BJ (cell line): ENCODE data around the gene CDCP2. TPM values are rescaled to one million over a fixed set of nuclear protein-coding genes. Genes with fewer than 3 reads are reported as not detected.

Source experiments
- CTCF ChIA-PET: fragments of 350-600 bp; formaldehyde crosslinking; extraction: SDS; loops from one replicate; lab custom pipeline; 2021; ENCODE audit warnings: antibody characterized with exemption, inconsistent platforms; lab: Yijun Ruan, JAX
- POLR2A ChIA-PET: fragments of 300-600 bp; sonication (Branson Sonifier 250); formaldehyde crosslinking; extraction: SDS; loops from one replicate; lab custom pipeline; 2021; ENCODE audit warnings: antibody characterized with exemption; lab: Charles Lee
- DNase-seq: peaks from one replicate; pipeline ENCODE4 v3.0.0-alpha.2; 2011; ENCODE audit warnings: low read depth
- H3K27me3 ChIP-seq: 2 replicates; pipeline ENCODE4 v1.6.0; 2011; ENCODE audit warnings: low read length; ENCODE audit not compliant: control insufficient read depth, insufficient read depth
- H3K36me3 ChIP-seq: 2 replicates; pipeline ENCODE4 v1.5.1; 2011; ENCODE audit warnings: low read length; ENCODE audit not compliant: control insufficient read depth, insufficient read depth
- H3K4me3 ChIP-seq: 2 replicates; pipeline ENCODE4 v1.5.1; 2011; ENCODE audit warnings: low read depth, mild to moderate bottlenecking, control low read depth, low read length
- polyA plus RNA-seq: library from polyadenylated mRNA; depleted of rRNA; stranded (reverse); fragments of >200 nt; gene quantifications from 2 replicates; pipeline ENCODE4 v1.2.3, GENCODE V29; 2011
- TF ChIP-seq, protein P1 (sequence below): IDR thresholded peaks from 2 replicates; pipeline ENCODE4 v1.5.1; 2011; ENCODE audit warnings: low read depth, mild to moderate bottlenecking, control low read depth, inconsistent platforms, low read length, moderate library complexity; ENCODE audit not compliant: insufficient read depth

The CDCP2 gene
- polyA plus RNA-seq, 1 experiment: not detected

DNA sequence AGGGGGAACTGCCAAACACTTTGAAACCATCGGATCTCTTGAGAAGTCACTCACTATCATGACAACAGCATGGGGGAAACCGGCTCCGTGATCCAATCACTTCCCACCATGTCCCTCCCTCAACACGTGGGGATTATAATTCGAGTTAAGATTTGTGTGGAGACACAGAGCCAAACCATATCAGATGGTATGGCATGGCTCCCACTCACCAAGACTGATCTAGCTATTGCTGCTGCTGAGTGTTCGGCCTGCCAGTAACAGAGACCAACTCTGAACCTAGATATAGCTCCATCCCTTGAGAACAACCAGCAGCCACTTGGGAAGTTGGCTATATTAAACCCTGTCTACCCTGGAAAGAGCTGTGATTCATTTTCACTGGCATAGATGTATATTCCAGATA is 49.4 kb downstream of the CDCP2 start:
- Histone ChIP-seq H3K36me3 (no peaks in the 10 kb centered on the region), H3K4me3 (no peak overlapping the region), H3K27me3 (no peaks in the 10 kb centered on the region)
- ChIA-PET CTCF (interaction anchor here (1.1 to 2.0 kb wide), 3 partner anchors 11 to 386 kb away, joined by 3 to 6 read pairs (median 4); no protein-coding TSS in a partner anchor), POLR2A (no interaction called here)
- no peak for DNase-seq
- TF ChIP-seq, protein P1, sequence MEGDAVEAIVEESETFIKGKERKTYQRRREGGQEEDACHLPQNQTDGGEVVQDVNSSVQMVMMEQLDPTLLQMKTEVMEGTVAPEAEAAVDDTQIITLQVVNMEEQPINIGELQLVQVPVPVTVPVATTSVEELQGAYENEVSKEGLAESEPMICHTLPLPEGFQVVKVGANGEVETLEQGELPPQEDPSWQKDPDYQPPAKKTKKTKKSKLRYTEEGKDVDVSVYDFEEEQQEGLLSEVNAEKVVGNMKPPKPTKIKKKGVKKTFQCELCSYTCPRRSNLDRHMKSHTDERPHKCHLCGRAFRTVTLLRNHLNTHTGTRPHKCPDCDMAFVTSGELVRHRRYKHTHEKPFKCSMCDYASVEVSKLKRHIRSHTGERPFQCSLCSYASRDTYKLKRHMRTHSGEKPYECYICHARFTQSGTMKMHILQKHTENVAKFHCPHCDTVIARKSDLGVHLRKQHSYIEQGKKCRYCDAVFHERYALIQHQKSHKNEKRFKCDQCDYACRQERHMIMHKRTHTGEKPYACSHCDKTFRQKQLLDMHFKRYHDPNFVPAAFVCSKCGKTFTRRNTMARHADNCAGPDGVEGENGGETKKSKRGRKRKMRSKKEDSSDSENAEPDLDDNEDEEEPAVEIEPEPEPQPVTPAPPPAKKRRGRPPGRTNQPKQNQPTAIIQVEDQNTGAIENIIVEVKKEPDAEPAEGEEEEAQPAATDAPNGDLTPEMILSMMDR: no peak

DNA sequence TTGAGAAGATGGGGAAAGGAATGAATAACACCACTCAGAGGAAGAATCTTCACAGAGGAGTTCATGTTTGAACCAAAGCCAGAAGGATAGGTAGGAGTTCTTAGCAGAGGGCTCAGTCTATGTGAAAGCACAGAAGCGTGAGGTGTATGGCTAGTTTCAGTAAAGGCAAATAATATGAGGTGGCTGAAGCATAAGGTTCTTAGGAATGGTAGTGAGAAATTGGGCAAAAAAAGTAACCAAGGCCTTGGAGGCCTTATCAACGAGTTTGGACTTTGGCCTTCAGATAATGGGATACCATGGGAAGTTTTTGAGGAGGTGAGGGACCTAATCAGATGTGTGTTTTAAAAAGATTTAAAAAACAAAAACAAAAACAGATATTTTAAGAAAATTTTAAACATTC is 52.3 kb downstream of the CDCP2 start:
- Histone ChIP-seq H3K36me3 (no peaks in the 10 kb centered on the region; the same call in 1 of the 2 replicates), H3K4me3 (no peak overlapping the region), H3K27me3 (no peaks in the 10 kb centered on the region)
- ChIA-PET CTCF (interaction anchor here (1.2 kb wide), 1 partner anchor 14 kb away, joined by 3 read pairs; no protein-coding TSS in a partner anchor), POLR2A (no interaction called here)
- DNase-seq: no peak
- TF ChIP-seq, protein P1: no peak

DNA sequence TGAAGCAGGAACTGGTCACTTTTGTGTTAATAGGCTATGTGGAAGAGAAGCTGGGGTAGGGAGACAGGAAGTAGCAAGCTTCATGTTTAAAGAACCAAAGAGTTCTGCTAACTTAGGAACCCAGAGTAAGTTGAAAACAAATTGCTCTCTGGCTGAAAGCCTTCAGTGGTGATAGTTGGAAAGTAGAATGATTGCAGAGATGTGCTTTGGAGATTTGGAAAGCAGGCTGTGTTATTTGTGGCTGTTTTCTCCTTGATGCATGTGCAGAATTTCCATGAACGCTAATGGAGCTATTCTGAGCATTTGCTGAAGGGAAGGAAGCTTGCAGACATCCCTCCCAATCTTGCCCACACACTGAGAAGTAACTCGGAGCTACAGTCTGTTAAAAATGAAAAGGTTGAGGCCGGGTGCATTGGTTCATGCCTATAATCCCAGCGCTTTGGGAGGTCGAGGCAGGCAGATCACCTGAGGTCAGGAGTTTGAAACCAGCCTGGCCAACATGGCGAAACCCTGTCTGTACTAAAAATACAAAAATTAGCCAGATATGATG is 53.7 kb downstream of the CDCP2 start:
- H3K36me3 ChIP-seq: no peaks in the 10 kb centered on the region; the same call in 1 of the 2 replicates
- TF ChIP-seq, protein P1: no peak
- DNase-seq: no peak
- no peaks in the 10 kb centered on the region for H3K27me3 ChIP-seq
- ChIA-PET CTCF (interaction anchor here (0.9 to 1.2 kb wide), 4 partner anchors 12 to 390 kb away, joined by 3 read pairs; no protein-coding TSS in a partner anchor), POLR2A (no interaction called here)
- no peak overlapping the region for H3K4me3 ChIP-seq

DNA sequence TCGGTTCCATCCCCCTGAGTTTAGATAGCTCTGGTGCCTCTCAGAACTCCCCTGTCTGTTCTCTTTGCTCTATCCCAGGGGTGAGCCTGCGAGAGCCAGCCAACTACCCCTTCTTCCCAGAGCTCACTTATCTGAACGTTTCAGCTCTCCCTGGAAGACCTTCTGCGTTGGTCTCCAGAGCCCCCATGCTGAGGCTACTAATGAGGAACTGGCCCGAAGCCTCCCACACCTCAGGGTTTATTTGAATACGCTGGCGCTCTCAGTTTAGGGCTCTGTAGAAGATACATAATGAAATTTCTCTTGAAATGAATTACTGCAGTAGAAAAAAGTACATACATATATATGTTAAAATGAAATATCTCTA is 55.9 kb downstream of the CDCP2 start:
- Histone ChIP-seq H3K27me3 (no peaks in the 10 kb centered on the region), H3K4me3 (no peak overlapping the region), H3K36me3 (no peaks in the 10 kb centered on the region; the same call in 1 of the 2 replicates)
- no peak for DNase-seq
- TF ChIP-seq, protein P1: no peak
- ChIA-PET POLR2A (no interaction called here), CTCF (interaction anchor here (1.2 kb wide), 1 partner anchor 15 kb away, joined by 4 read pairs; no protein-coding TSS in a partner anchor)

DNA sequence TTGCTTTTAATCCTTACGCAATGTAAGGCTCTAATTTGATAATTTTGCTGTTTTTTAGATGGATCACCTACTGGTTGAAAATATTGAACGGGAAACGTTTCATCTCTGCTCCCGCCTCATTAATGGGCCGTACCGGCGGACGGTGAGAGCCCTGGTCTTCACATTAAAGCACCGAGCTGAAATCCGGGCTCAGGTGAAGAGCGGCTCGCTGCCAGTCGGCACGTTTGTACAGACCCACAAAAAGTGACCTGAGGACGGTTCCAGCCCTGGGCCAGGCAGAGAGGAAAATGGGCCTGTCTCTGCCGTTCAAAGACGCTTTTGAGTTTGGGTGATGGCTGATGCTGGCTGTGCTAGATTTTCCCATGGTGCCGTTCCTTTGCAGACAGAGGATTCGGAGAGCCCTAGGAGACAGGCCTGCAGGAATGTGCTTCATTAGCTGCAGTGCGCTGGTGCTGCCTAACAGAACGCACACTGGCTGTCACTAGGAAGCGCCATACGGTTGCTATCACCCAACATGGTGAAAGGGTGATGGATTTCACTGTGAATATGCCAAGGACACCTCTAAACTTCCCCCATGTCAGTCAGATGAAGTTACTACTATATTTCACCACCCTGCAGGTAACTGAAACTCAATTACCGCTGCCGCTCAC is 56.4 kb downstream of the CDCP2 start:
- ChIA-PET POLR2A (no interaction called here), CTCF (no interaction called here)
- Histone ChIP-seq H3K36me3 (no peaks in the 10 kb centered on the region; the same call in 1 of the 2 replicates), H3K27me3 (no peaks in the 10 kb centered on the region), H3K4me3 (no peak overlapping the region)
- TF ChIP-seq, protein P1: no peak
- DNase-seq: no peak
